Epithelial cell of prostate (primary cell): Measurements from ENCODE around the gene NRCAM.

Experiments
- DNase-seq: peaks from one replicate; pipeline ENCODE4 v3.0.0-alpha.2; 2011; ENCODE audit warnings: low read depth, low spot score
- H3K27ac ChIP-seq: fragments of 450-650 bp; 2 replicates; pipeline ENCODE4 v1.5.1; 2017; ENCODE audit warnings: mild to moderate bottlenecking

The NRCAM gene

GRCh38 chr7:108232076-108232475, 224.2 kb downstream of the NRCAM start:
- H3K27ac ChIP-seq = no peak overlapping the region

GRCh38 chr7:108231221-108231620, 225.0 kb downstream of the NRCAM start:
- no peak for DNase-seq
- no peak overlapping the region for H3K27ac ChIP-seq

More at GRCh38 chr7:108232076-108232475, 224.2 kb downstream of the NRCAM start:
- no peak for DNase-seq

GRCh38 chr7:108227366-108227765, 228.9 kb downstream of the NRCAM start:
- H3K27ac ChIP-seq = no peak overlapping the region
- no peak for DNase-seq

- no peak overlapping the region for H3K27ac ChIP-seq
Observed at GRCh38 chr7:108226816-108227299, 229.4 kb downstream of the NRCAM start.

GRCh38 chr7:108225531-108226181, 230.6 kb downstream of the NRCAM start:
- no peak overlapping the region for H3K27ac ChIP-seq
- DNase-seq = no peak

More at GRCh38 chr7:108226816-108227299, 229.4 kb downstream of the NRCAM start:
- no peak for DNase-seq

GRCh38 chr7:108224387-108224786, 231.8 kb downstream of the NRCAM start:
- H3K27ac ChIP-seq = no peak overlapping the region
- no peak for DNase-seq

GRCh38 chr7:108222236-108222892, 233.9 kb downstream of the NRCAM start:
- DNase-seq = no peak
- no peak overlapping the region for H3K27ac ChIP-seq

GRCh38 chr7:108211382-108212201, 244.6 kb downstream of the NRCAM start:
- H3K27ac ChIP-seq = peak overlapping the region; percentile 44
- peak; percentile 45 for DNase-seq

GRCh38 chr7:108210796-108211195, 245.4 kb downstream of the NRCAM start:
- DNase-seq = no peak
- peak overlapping the region; percentile 44 for H3K27ac ChIP-seq

- no peak for DNase-seq
- H3K27ac ChIP-seq = no peak overlapping the region
Observed at GRCh38 chr7:108205311-108205710, 250.9 kb downstream of the NRCAM start.

GRCh38 chr7:108204281-108204796, 251.9 kb downstream of the NRCAM start:
- no peak overlapping the region for H3K27ac ChIP-seq
- no peak for DNase-seq

- DNase-seq = no peak
- no peak overlapping the region for H3K27ac ChIP-seq
Observed at GRCh38 chr7:108203537-108203936, 252.7 kb downstream of the NRCAM start.

GRCh38 chr7:108202743-108203142, 253.5 kb downstream of the NRCAM start:
- DNase-seq = no peak
- no peak overlapping the region for H3K27ac ChIP-seq

- no peak for DNase-seq
- no peak overlapping the region for H3K27ac ChIP-seq
Observed at GRCh38 chr7:108201766-108202165, 254.5 kb downstream of the NRCAM start.

GRCh38 chr7:108200326-108200725, 255.9 kb downstream of the NRCAM start:
- no peak overlapping the region for H3K27ac ChIP-seq
- peak; percentile 33 for DNase-seq

GRCh38 chr7:108197371-108198091, 258.7 kb downstream of the NRCAM start:
- no peak for DNase-seq
- no peak overlapping the region for H3K27ac ChIP-seq

GRCh38 chr7:108196004-108196403, 260.2 kb downstream of the NRCAM start:
- no peak overlapping the region for H3K27ac ChIP-seq
- no peak for DNase-seq

GRCh38 chr7:108193594-108194498, 262.4 kb downstream of the NRCAM start:
- no peak overlapping the region for H3K27ac ChIP-seq
- DNase-seq = no peak

GRCh38 chr7:108190891-108191290, 265.3 kb downstream of the NRCAM start:
- H3K27ac ChIP-seq = no peak overlapping the region

More at GRCh38 chr7:108190891-108191290, 265.3 kb downstream of the NRCAM start:
- DNase-seq = no peak
